HCT116 (cell line): Measurements from ENCODE around the gene SPIB. TPM values are rescaled to one million over a fixed set of nuclear protein-coding genes. Genes with fewer than 3 reads are reported as not detected.

Experiments used
- ATAC-seq: fragments of 200-7000 bp; cut with Tn5 transposase; 2 replicates; pipeline ENCODE4 v1.9.1; 2020; ENCODE audit warnings: mild to moderate bottlenecking, moderate library complexity
- BruUV-seq: library from RNA; stranded (reverse); fragments of 400-500 nt; replicated peaks from 2 replicates; lab custom pipeline; 2021; lab: Mats Ljungman, UMichigan
- CTCF ChIA-PET: fragments of 300-600 bp; sonication (Branson Sonifier 250); formaldehyde crosslinking; loops from one replicate; lab custom pipeline; 2021; ENCODE audit warnings: antibody characterized with exemption; lab: Charles Lee
- POLR2A ChIA-PET: fragments of 300-600, 350-600 bp; sonication (Branson Sonifier 250); formaldehyde crosslinking; loops from one replicate; lab custom pipeline; 2021; ENCODE audit warnings: antibody characterized with exemption; lab: Charles Lee
- RAD21 ChIA-PET, 2 experiments: fragments of 300-600 bp; sonication (Branson Sonifier 250); formaldehyde crosslinking; loops; one replicate each; lab custom pipeline; 2023; ENCODE audit warnings: low total read pairs in 2 of 2; ENCODE audit not compliant: uncharacterized antibody in 2 of 2, unreplicated experiment in 2 of 2, low non-redundant PET in 1 of 2; lab: Charles Lee
- DNase-seq: peaks from one replicate; pipeline ENCODE4 v3.0.0-alpha.2; 2010; ENCODE audit warnings: low read depth, low spot score
- H2AFZ ChIP-seq: fragments of 200-600 bp; shearing (Covaris generic), sonication (generic); 2 replicates; pipeline ENCODE4 v1.6.1; 2017; ENCODE audit warnings: low read depth, mixed run types, mixed read lengths, antibody characterized with exemption, low read length; ENCODE audit not compliant: poor library complexity, severe bottlenecking
- H3K27ac ChIP-seq: 2 replicates; pipeline ENCODE4 v1.5.1; 2012; ENCODE audit warnings: low read depth, low read length
- H3K27me3 ChIP-seq: fragments of 200-600 bp; sonication (generic); 2 replicates; pipeline ENCODE4 v1.6.1; 2016; ENCODE audit warnings: mixed run types, low read length, mixed read lengths; ENCODE audit not compliant: insufficient read depth
- H3K36me3 ChIP-seq, 2 experiments: fragments of 200-500 bp in 1 of 2; fragments of 200-600 bp in 1 of 2; sonication (Bioruptor generic) in 1 of 2; sonication (generic) in 1 of 2; 2 replicates each; pipeline versions ENCODE4 v1.5.1 to v1.6.1; 2014 to 2016; ENCODE audit warnings: low read length in 2 of 2, inconsistent platforms in 1 of 2, mixed read lengths in 1 of 2, mixed run types in 1 of 2; ENCODE audit not compliant: insufficient read depth in 2 of 2, control insufficient read depth in 1 of 2
- H3K4me1 ChIP-seq, 2 experiments: fragments of 200-600 bp in 1 of 2; sonication (generic) in 1 of 2; 2 replicates each; pipeline versions ENCODE4 v1.5.1 to v1.6.1; 2012 to 2017; ENCODE audit warnings: low read length in 2 of 2, inconsistent platforms in 1 of 2, mild to moderate bottlenecking in 1 of 2, mixed read lengths in 1 of 2, mixed run types in 1 of 2, moderate library complexity in 1 of 2; ENCODE audit not compliant: insufficient read depth in 2 of 2, control insufficient read depth in 1 of 2
- H3K4me2 ChIP-seq: fragments of 200-600 bp; sonication (generic); 2 replicates; pipeline ENCODE4 v1.6.1; 2017; ENCODE audit warnings: mixed run types, low read length, mixed read lengths
- H3K4me3 ChIP-seq, 2 experiments: fragments of 200-600 bp in 1 of 2; sonication (generic) in 1 of 2; replicated peaks in 1 of 2; 2 replicates each; pipeline ENCODE4 v1.5.1; 2011 to 2016; ENCODE audit warnings: low read length in 2 of 2, control low read depth in 1 of 2, low read depth in 1 of 2, mild to moderate bottlenecking in 1 of 2, mixed read lengths in 1 of 2, mixed run types in 1 of 2
- H3K79me2 ChIP-seq: fragments of 200-600 bp; sonication (generic); 2 replicates; pipeline ENCODE4 v1.6.1; 2017; ENCODE audit warnings: mild to moderate bottlenecking, mixed run types, low read length, moderate library complexity, mixed read lengths; ENCODE audit not compliant: insufficient read depth
- H3K9ac ChIP-seq: fragments of 200-600 bp; sonication (generic); 2 replicates; pipeline ENCODE4 v1.6.1; 2016; ENCODE audit warnings: low read length, mixed read lengths
- H3K9me2 ChIP-seq: fragments of 200-600 bp; sonication (generic), shearing (Covaris generic); 2 replicates; pipeline ENCODE4 v1.6.1; 2017; ENCODE audit warnings: mixed run types, mild to moderate bottlenecking, moderate library complexity; ENCODE audit not compliant: insufficient read depth
- H3K9me3 ChIP-seq, 2 experiments: fragments of 200-500 bp in 1 of 2; fragments of 200-600 bp in 1 of 2; sonication (Bioruptor generic) in 1 of 2; sonication (generic) in 1 of 2; 2 replicates each; pipeline ENCODE4 v1.6.1; 2014 to 2017; ENCODE audit warnings: low read length in 2 of 2, mixed read lengths in 2 of 2, inconsistent platforms in 1 of 2, low read depth in 1 of 2, mild to moderate bottlenecking in 1 of 2, mixed run types in 1 of 2, moderate library complexity in 1 of 2; ENCODE audit not compliant: control insufficient read depth in 1 of 2, insufficient read depth in 1 of 2
- H4K20me1 ChIP-seq: fragments of 200-600 bp; sonication (generic), shearing (Covaris generic); 2 replicates; pipeline ENCODE4 v1.6.1; 2017; ENCODE audit warnings: mixed run types, mild to moderate bottlenecking, moderate library complexity; ENCODE audit not compliant: insufficient read depth
- CBX3 ChIP-seq: IDR thresholded peaks from 2 replicates; pipeline ENCODE4 v1.6.1; 2012; ENCODE audit warnings: low read depth
- CEBPB ChIP-seq: IDR thresholded peaks from 2 replicates; pipeline ENCODE4 v1.6.1; 2012; ENCODE audit warnings: low read depth
- EGR1 ChIP-seq: IDR thresholded peaks from 2 replicates; pipeline ENCODE4 v1.6.1; 2012; ENCODE audit warnings: low read depth
- ELF1 ChIP-seq: IDR thresholded peaks from 2 replicates; pipeline ENCODE4 v1.6.1; 2012; ENCODE audit warnings: low read depth, borderline replicate concordance
- EZH2 ChIP-seq: fragments of 200-600 bp; sonication (generic); IDR thresholded peaks from 2 replicates; pipeline ENCODE4 v1.6.1; 2017; ENCODE audit warnings: antibody characterized with exemption, mixed run types
- EZH2phosphoT487 ChIP-seq: fragments of 200-600 bp; IDR thresholded peaks from 2 replicates; pipeline ENCODE4 v1.6.1; 2018; ENCODE audit warnings: antibody characterized with exemption, borderline replicate concordance
- FOSL1 ChIP-seq: IDR thresholded peaks from 2 replicates; pipeline ENCODE4 v1.6.1; 2012; ENCODE audit warnings: low read depth
- MAX ChIP-seq: IDR thresholded peaks from 2 replicates; pipeline ENCODE4 v1.6.1; 2012
- POLR2A ChIP-seq: IDR thresholded peaks from 2 replicates; pipeline ENCODE4 v1.7.0; 2011; ENCODE audit warnings: borderline replicate concordance; ENCODE audit not compliant: insufficient read depth, insufficient read length; ENCODE audit errors: extremely low read depth
- POLR2AphosphoS5 ChIP-seq: IDR thresholded peaks from 2 replicates; pipeline ENCODE4 v1.6.1; 2011; ENCODE audit warnings: mild to moderate bottlenecking, low read depth, low read length, moderate library complexity
- REST ChIP-seq: IDR thresholded peaks from 2 replicates; pipeline ENCODE4 v1.6.1; 2012; ENCODE audit warnings: low read depth
- SIN3A ChIP-seq: IDR thresholded peaks from 2 replicates; pipeline ENCODE4 v1.6.1; 2012; ENCODE audit warnings: low read depth
- SRF ChIP-seq: IDR thresholded peaks from 2 replicates; pipeline ENCODE4 v1.6.1; 2012; ENCODE audit warnings: low read depth
- TCF7L2 ChIP-seq: IDR thresholded peaks from 2 replicates; pipeline ENCODE4 v1.7.0; 2011; ENCODE audit warnings: borderline replicate concordance, inconsistent platforms; ENCODE audit not compliant: insufficient read depth, insufficient read length; ENCODE audit errors: extremely low read depth
- YY1 ChIP-seq: IDR thresholded peaks from 2 replicates; pipeline ENCODE4 v1.6.1; 2011; ENCODE audit warnings: low read length, low read depth, moderate library complexity, mild to moderate bottlenecking; ENCODE audit not compliant: insufficient replicate concordance; ENCODE audit errors: extremely low read depth
- ZBTB33 ChIP-seq: IDR thresholded peaks from 2 replicates; pipeline ENCODE4 v1.6.1; 2011; ENCODE audit warnings: mild to moderate bottlenecking, low read length, moderate library complexity; ENCODE audit not compliant: insufficient replicate concordance; ENCODE audit errors: extremely low read depth
- ZFX ChIP-seq: fragments of 450-650 bp; IDR thresholded peaks from 2 replicates; pipeline ENCODE4 v1.6.1; 2017
- ZNF274 ChIP-seq: fragments of 200-500 bp; sonication (Bioruptor generic); IDR thresholded peaks from 2 replicates; pipeline ENCODE4 v1.6.1; 2014; ENCODE audit warnings: mild to moderate bottlenecking, low read depth, low read length, inconsistent platforms
- intact Hi-C: fragments of 100-400 bp; cut with micrococcal nuclease; formaldehyde crosslinking; loops from 2 replicates; pipeline ENCODE4 v1.10.0; 2022
- total RNA-seq: library from RNA; stranded (reverse); gene quantifications from one replicate; pipeline ENCODE4 v1.2.1, GENCODE V29; 2021; ENCODE audit not compliant: unreplicated experiment

Gene SPIB
- total RNA-seq, 1 experiment from 2014 or later: 0.96 TPM

GRCh38 chr19:50416034-50416977 lies 2.4 kb upstream of the SPIB start:
- ChIA-PET CTCF (interaction anchor here (1.4 kb wide), 1 partner anchor 48 kb away, joined by 4 read pairs; no protein-coding TSS in a partner anchor), RAD21 (interaction anchor here in 1 of 2 experiments (0.6 kb wide), 1 partner anchor 122 kb away, joined by 3 read pairs; no protein-coding TSS in a partner anchor), POLR2A (no interaction called here)
- Histone ChIP-seq H3K4me3 (no peak overlapping the region), H3K9me2 (no peaks in the 10 kb centered on the region), H2AFZ (no peak overlapping the region), H3K4me1 (no peaks in the 10 kb centered on the region), H3K36me3 (peaks cover 0 to 5% of the 10 kb centered on the region in 2 experiments; a peak in 1 of 4 replicates), H3K9ac (no peak overlapping the region), H3K79me2 (no peaks in the 10 kb centered on the region), H3K9me3 (no peaks in the 10 kb centered on the region), H3K27ac (no peak overlapping the region), H3K27me3 (no peaks in the 10 kb centered on the region), H3K4me2 (no peak overlapping the region), H4K20me1 (no peaks in the 10 kb centered on the region)
- intact Hi-C loops: no loop called here
- no TSS peak for BruUV-seq
- ATAC-seq (no peak; the same call in 1 of the 2 replicates), DNase-seq (no peak)
- TF ChIP-seq ZNF274: no peak
- TF ChIP-seq EZH2phosphoT487: no peak
- no peak for TF ChIP-seq TCF7L2
- TF ChIP-seq POLR2A: no peak
- no peak for TF ChIP-seq YY1
- TF ChIP-seq CBX3: no peak
- TF ChIP-seq EZH2: no peak
- no peak for TF ChIP-seq POLR2AphosphoS5
- TF ChIP-seq ZBTB33: no peak
- TF ChIP-seq FOSL1: no peak
- TF ChIP-seq REST: no peak
- no peak for TF ChIP-seq SIN3A
- no peak for TF ChIP-seq CEBPB
- TF ChIP-seq ELF1: no peak
- no peak for TF ChIP-seq MAX
- no peak for TF ChIP-seq EGR1
- TF ChIP-seq SRF: no peak
- no peak for TF ChIP-seq ZFX
